ENCODE data around the gene PDGFRB. TPM values are rescaled to one million over a fixed set of nuclear protein-coding genes. Genes with fewer than 3 reads are reported as not detected.

The PDGFRB gene
- total RNA-seq, 2 experiments from 2014 or later, result 0.23 to 3.0 TPM

GRCh38 chr5:150175076-150175475 lies 19.4 kb upstream of the PDGFRB start:
- Histone ChIP-seq H3K9me3 (ENCODE audit: low read length) (no peaks in the 10 kb centered on the region), H3K4me2 (ENCODE audit: low read length) (no peak overlapping the region), H3K9me2 (ENCODE audit: insufficient read depth, low read length) (no peaks in the 10 kb centered on the region), H3K36me3 (ENCODE audit: insufficient read depth, low read length) (no peaks in the 10 kb centered on the region), H3K4me1 (ENCODE audit: insufficient read depth, low read length, poor library complexity, severe bottlenecking) (no peaks in the 10 kb centered on the region), H3K27ac (ENCODE audit: low read depth, low read length, poor library complexity, severe bottlenecking) (no peak overlapping the region), H2AFZ (ENCODE audit: low read length) (no peak overlapping the region), H4K20me1 (ENCODE audit: insufficient read depth, low read length) (no peaks in the 10 kb centered on the region), H3K79me2 (ENCODE audit: insufficient read depth, low read depth, low read length) (no peaks in the 10 kb centered on the region), H3K4me3 (ENCODE audit: low read depth, low read length, poor library complexity, severe bottlenecking) (no peak overlapping the region)
- DNase-seq (ENCODE audit: low spot score), result no peak
- intact Hi-C loops (cut with micrococcal nuclease; ENCODE audit: unreplicated experiment), result no loop called here
- TF ChIP-seq CTCF (conservative IDR thresholded peaks at IDR 0.05; ENCODE audit: low read length) (no peak), EZH2phosphoT487 (IDR thresholded peaks at IDR 0.05; ENCODE audit: borderline replicate concordance, low read depth, low read length) (no peak)
- ChIA-PET CTCF (ENCODE audit: unreplicated experiment) (no interaction called here), POLR2A (interaction anchor here (0.6 kb wide), 1 partner anchor 39 kb away, joined by 5 read pairs; no protein-coding TSS in a partner anchor)
- no TSS peak for BruUV-seq (replicated peaks)

DNA sequence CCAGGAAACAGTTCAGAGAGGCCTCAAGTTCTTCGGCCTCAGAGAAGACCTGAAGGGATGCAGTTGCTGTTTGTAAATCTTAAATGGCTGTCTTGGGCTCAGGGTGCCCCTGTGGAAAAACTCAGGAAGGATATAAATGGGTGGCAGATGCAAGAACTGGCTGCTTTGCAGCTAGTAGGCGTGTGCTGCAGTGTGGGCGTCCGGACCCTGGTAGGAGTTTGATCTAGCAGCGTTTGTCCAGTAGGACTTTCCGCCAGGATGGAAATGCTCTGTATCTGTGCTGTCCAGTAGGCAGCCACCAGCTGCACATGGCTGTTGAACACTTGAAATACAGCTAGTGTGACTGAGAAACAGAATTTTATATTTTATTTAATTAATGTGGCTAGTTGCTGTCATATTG lies 18.6 kb upstream of the PDGFRB start:
- BruUV-seq (replicated peaks), result no TSS peak
- intact Hi-C loops (cut with micrococcal nuclease; ENCODE audit: unreplicated experiment), result no loop called here
- H3K9me2 ChIP-seq (ENCODE audit: insufficient read depth, low read length), result no peaks in the 10 kb centered on the region
- H2AFZ ChIP-seq (ENCODE audit: low read length), result no peak overlapping the region
- no peak for DNase-seq (ENCODE audit: low spot score)
- TF ChIP-seq CTCF (conservative IDR thresholded peaks at IDR 0.05; ENCODE audit: low read length) (no peak), EZH2phosphoT487 (IDR thresholded peaks at IDR 0.05; ENCODE audit: borderline replicate concordance, low read depth, low read length) (no peak)
- POLR2A ChIA-PET, result no interaction called here
- no peaks in the 10 kb centered on the region for H3K36me3 ChIP-seq (ENCODE audit: insufficient read depth, low read length)
- no peaks in the 10 kb centered on the region for H3K79me2 ChIP-seq (ENCODE audit: insufficient read depth, low read depth, low read length)
- CTCF ChIA-PET (ENCODE audit: unreplicated experiment), result no interaction called here
- no peak overlapping the region for H3K4me3 ChIP-seq (ENCODE audit: low read depth, low read length, poor library complexity, severe bottlenecking)
- H3K27ac ChIP-seq (ENCODE audit: low read depth, low read length, poor library complexity, severe bottlenecking), result no peak overlapping the region
- no peaks in the 10 kb centered on the region for H3K4me1 ChIP-seq (ENCODE audit: insufficient read depth, low read length, poor library complexity, severe bottlenecking)
- no peak overlapping the region for H3K4me2 ChIP-seq (ENCODE audit: low read length)
- no peaks in the 10 kb centered on the region for H3K9me3 ChIP-seq (ENCODE audit: low read length)
- no peaks in the 10 kb centered on the region for H4K20me1 ChIP-seq (ENCODE audit: insufficient read depth, low read length)

DNA sequence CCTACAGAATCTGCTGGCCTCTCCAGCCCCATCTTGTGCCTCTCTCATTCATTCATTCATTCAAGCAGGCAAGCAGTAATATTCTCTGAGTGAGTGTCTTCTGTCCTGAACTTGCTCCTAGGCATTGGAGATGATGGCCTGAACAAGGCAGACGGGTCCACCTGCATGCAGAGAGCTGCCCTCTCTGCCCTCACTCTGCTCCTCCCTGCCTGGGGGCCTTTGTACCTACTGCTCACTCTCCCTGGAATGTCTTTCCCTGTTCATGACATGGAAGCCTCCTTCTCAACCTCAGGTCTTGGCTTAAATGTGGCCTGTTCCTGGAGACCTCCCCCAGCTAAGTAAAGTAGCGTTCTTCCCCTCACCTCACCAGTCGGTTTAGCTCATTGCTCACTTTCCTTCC lies 17.5 kb upstream of the PDGFRB start:
- H3K9me2 ChIP-seq (ENCODE audit: insufficient read depth, low read length), result no peaks in the 10 kb centered on the region
- intact Hi-C loops (cut with micrococcal nuclease; ENCODE audit: unreplicated experiment), result no loop called here
- H2AFZ ChIP-seq (ENCODE audit: low read length), result no peak overlapping the region
- no peaks in the 10 kb centered on the region for H3K79me2 ChIP-seq (ENCODE audit: insufficient read depth, low read depth, low read length)
- CTCF ChIA-PET (ENCODE audit: unreplicated experiment), result no interaction called here
- no peaks in the 10 kb centered on the region for H3K4me1 ChIP-seq (ENCODE audit: insufficient read depth, low read length, poor library complexity, severe bottlenecking)
- BruUV-seq (replicated peaks), result no TSS peak
- no peaks in the 10 kb centered on the region for H3K36me3 ChIP-seq (ENCODE audit: insufficient read depth, low read length)
- no peak overlapping the region for H3K27ac ChIP-seq (ENCODE audit: low read depth, low read length, poor library complexity, severe bottlenecking)
- H3K4me2 ChIP-seq (ENCODE audit: low read length), result no peak overlapping the region
- no peak overlapping the region for H3K4me3 ChIP-seq (ENCODE audit: low read depth, low read length, poor library complexity, severe bottlenecking)
- no peaks in the 10 kb centered on the region for H3K9me3 ChIP-seq (ENCODE audit: low read length)
- H4K20me1 ChIP-seq (ENCODE audit: insufficient read depth, low read length), result no peaks in the 10 kb centered on the region
- POLR2A ChIA-PET, result no interaction called here
- DNase-seq (ENCODE audit: low spot score), result no peak
- no peak for TF ChIP-seq EZH2phosphoT487 (IDR thresholded peaks at IDR 0.05; ENCODE audit: borderline replicate concordance, low read depth, low read length)
- TF ChIP-seq CTCF (conservative IDR thresholded peaks at IDR 0.05; ENCODE audit: low read length), result no peak
